ENCODE measurements around the gene MYO1E.

- TF ChIP-seq EZH2phosphoT487 (IDR thresholded peaks at IDR 0.05; ENCODE audit: borderline replicate concordance, low read depth, low read length) (no peak), CTCF (conservative IDR thresholded peaks at IDR 0.05; ENCODE audit: low read length) (no peak)
Observed at GRCh38 chr15:59174151-59174834, 198.4 kb downstream of the MYO1E start.

All from OCI-LY7 (cell line).